GM23248 (cell line): Measurements from ENCODE around the gene EPOP. TPM values are rescaled to one million over a fixed set of nuclear protein-coding genes. Genes with fewer than 3 reads are reported as not detected.

Experiments
- DNase-seq: peaks from one replicate; pipeline ENCODE4 v3.0.0-alpha.2; 2015
- H2AFZ ChIP-seq: fragments of 200-600 bp; sonication (generic); 2 replicates; pipeline ENCODE4 v1.6.1; 2016; ENCODE audit warnings: antibody characterized with exemption
- H3F3A ChIP-seq: fragments of 200-600 bp; sonication (generic); 2 replicates; pipeline ENCODE4 v1.6.1; 2016; ENCODE audit warnings: mild to moderate bottlenecking, antibody characterized with exemption, mixed run types; ENCODE audit not compliant: insufficient read depth
- H3K27ac ChIP-seq: fragments of 200-600 bp; sonication (generic); 2 replicates; pipeline ENCODE4 v1.5.1; 2016; ENCODE audit warnings: mild to moderate bottlenecking
- H3K27me3 ChIP-seq: fragments of 200-600 bp; sonication (generic); replicated peaks from 2 replicates; pipeline ENCODE4 v1.6.1; 2016; ENCODE audit warnings: mild to moderate bottlenecking; ENCODE audit not compliant: insufficient read depth
- H3K36me3 ChIP-seq: fragments of 200-600 bp; sonication (generic); 2 replicates; pipeline ENCODE4 v1.6.1; 2016; ENCODE audit warnings: low read depth, mild to moderate bottlenecking
- H3K4me1 ChIP-seq: fragments of 200-600 bp; sonication (generic); 2 replicates; pipeline ENCODE4 v1.6.1; 2016; ENCODE audit warnings: mild to moderate bottlenecking; ENCODE audit not compliant: insufficient read depth
- H3K4me2 ChIP-seq: fragments of 200-600 bp; sonication (generic); one replicate; pipeline ENCODE4 v1.6.1; 2016; ENCODE audit warnings: mild to moderate bottlenecking; ENCODE audit not compliant: unreplicated experiment
- H3K4me3 ChIP-seq: fragments of 200-600 bp; sonication (generic); 2 replicates; pipeline ENCODE4 v1.5.1; 2016; ENCODE audit warnings: mild to moderate bottlenecking
- H3K79me2 ChIP-seq: fragments of 200-600 bp; sonication (generic); 2 replicates; pipeline ENCODE4 v1.6.1; 2016; ENCODE audit warnings: mild to moderate bottlenecking; ENCODE audit not compliant: insufficient read depth
- H3K9ac ChIP-seq: fragments of 200-600 bp; sonication (generic); 2 replicates; pipeline ENCODE4 v1.6.1; 2016; ENCODE audit warnings: mild to moderate bottlenecking
- H3K9me2 ChIP-seq: fragments of 200-600 bp; sonication (generic); 2 replicates; pipeline ENCODE4 v1.6.1; 2016; ENCODE audit warnings: mixed run types, mild to moderate bottlenecking, moderate library complexity; ENCODE audit not compliant: insufficient read depth
- H3K9me3 ChIP-seq: fragments of 200-600 bp; sonication (generic); one replicate; pipeline ENCODE4 v1.6.1; 2017; ENCODE audit warnings: low read depth
- H4K20me1 ChIP-seq: fragments of 200-600 bp; sonication (generic); 2 replicates; pipeline ENCODE4 v1.6.0; 2016; ENCODE audit not compliant: insufficient read depth
- EZH2 ChIP-seq: fragments of 200-600 bp; sonication (generic); IDR thresholded peaks from 2 replicates; pipeline ENCODE4 v1.6.1; 2018; ENCODE audit warnings: antibody characterized with exemption, mild to moderate bottlenecking; ENCODE audit not compliant: insufficient read depth, poor library complexity, severe bottlenecking
- EZH2phosphoT487 ChIP-seq: fragments of 200-600 bp; sonication (generic); IDR thresholded peaks from 2 replicates; pipeline ENCODE4 v1.6.1; 2018; ENCODE audit warnings: antibody characterized with exemption, moderate library complexity, mild to moderate bottlenecking, low read depth; ENCODE audit not compliant: insufficient read depth
- WGBS, 2 experiments: methylation state at CpG; one replicate each; pipeline ENCODE4 v1.1.6; 2015 to 2017; ENCODE audit warnings: low lambda C conversion rate in 2 of 2, low coverage in 1 of 2; ENCODE audit errors: missing lambda C conversion rate in 2 of 2; 5-methylcytosine and 5-hydroxymethylcytosine counted together
- in situ Hi-C: fragments of 300-500 bp; cut with MboI; formaldehyde crosslinking; loops from 2 replicates; pipeline ENCODE4 v1.15.0; 2020
- polyA plus RNA-seq: library from polyadenylated mRNA; unstranded; fragments of >200 nt; fragmentation: Nextera tagmentation; extraction: Ambion mirVana; gene quantifications from 2 replicates; pipeline ENCODE4 v1.2.1, GENCODE V29; 2016
- total RNA-seq: library from RNA; depleted of rRNA; stranded (reverse); fragments of >200 nt; shearing (Covaris generic); gene quantifications from 2 replicates; pipeline ENCODE4 v1.2.3, GENCODE V29; 2014

EPOP gene
- total and polyA plus RNA-seq, 2 experiments from 2014 or later: 1.2 to 4.3 TPM

DNA sequence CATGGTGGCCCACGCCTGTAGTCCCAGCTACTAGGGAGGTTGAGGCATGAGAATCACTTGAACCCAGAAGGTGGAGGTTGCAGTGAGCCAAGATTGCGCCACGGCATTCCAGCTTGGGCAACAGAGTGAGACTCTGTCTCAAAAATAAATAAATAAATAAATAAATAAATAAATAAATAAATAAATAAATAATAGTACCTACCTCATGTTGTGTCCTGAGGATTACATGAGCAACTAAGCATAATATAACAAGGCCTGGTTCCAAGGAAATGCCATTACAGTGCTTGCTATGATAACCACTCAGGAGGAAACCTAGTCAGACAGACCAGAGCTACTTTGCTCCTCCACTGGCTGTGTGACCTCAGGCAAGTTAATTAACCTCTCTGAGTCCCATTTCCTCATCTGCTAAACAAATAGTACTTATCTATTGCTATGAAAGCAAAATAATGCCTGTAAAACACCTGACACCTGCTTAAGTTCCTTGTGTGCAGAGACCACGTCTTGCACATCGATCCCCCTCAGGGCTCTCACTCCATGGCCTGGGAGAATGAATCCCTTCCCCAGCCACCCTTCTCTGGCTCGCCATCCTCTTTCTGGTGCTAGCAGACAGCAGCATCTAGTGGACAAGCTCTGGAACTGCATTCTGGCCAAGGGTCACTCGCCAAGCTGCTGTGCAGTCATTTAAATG, 7.5 kb downstream of the EPOP start:
- DNase-seq: peak; percentile 84
- WGBS, 2 experiments: 17 to 20% methylated on average over 7 of the region's 7 CpGs
- Histone ChIP-seq H2AFZ (no peak overlapping the region), H3K27ac (no peak overlapping the region), H4K20me1 (no peaks in the 10 kb centered on the region), H3F3A (no peaks in the 10 kb centered on the region), H3K4me1 (no peaks in the 10 kb centered on the region), H3K4me3 (no peak overlapping the region), H3K9me3 (no peaks in the 10 kb centered on the region), H3K9ac (no peak overlapping the region), H3K9me2 (no peaks in the 10 kb centered on the region), H3K36me3 (no peaks in the 10 kb centered on the region), H3K79me2 (no peaks in the 10 kb centered on the region), H3K27me3 (peaks cover 13% of the 10 kb centered on the region; the same call in 1 of the 2 replicates), H3K4me2 (no peak overlapping the region)
- in situ Hi-C loops: no loop called here
- no peak for TF ChIP-seq EZH2
- TF ChIP-seq EZH2phosphoT487: no peak

DNA sequence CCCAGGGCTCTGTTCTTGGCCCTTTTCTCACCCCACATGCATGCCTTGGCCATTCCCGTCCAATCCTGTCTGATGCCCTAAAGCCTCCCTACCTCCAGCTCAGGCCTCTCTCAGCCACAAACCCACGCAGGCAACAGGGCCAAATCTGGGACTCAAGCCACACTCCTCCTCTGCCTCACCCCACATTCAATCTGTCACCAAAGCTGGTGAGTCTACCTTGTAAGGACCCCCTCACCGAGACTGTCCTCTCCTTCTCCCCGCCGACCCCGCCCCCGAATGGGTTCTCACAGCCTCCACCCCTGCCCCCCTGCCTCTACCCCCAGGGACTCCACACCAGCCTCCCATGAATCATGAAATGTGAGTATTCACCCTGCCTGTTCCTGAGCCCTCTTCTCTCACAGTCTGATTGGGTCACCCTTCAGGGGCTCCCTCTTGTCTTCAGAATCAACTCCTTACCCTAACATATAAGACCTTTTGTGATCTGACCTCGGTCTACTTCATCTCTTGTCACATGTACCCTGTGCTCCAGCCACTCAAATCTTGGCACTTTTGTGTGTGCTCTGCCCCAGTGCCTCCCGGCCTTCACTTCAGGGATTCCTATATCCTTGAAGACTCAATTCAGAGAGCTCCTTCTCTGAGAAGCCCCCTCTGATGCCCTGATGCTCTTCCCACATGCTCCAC, 10.7 kb downstream of the EPOP start:
- in situ Hi-C loops: no loop called here
- Histone ChIP-seq H3K36me3 (no peaks in the 10 kb centered on the region), H3K79me2 (no peaks in the 10 kb centered on the region), H3K9ac (no peak overlapping the region), H3K4me1 (no peaks in the 10 kb centered on the region), H3K9me3 (no peaks in the 10 kb centered on the region), H3K9me2 (no peaks in the 10 kb centered on the region), H3F3A (no peaks in the 10 kb centered on the region), H3K4me2 (no peak overlapping the region), H4K20me1 (no peaks in the 10 kb centered on the region), H3K4me3 (no peak overlapping the region), H2AFZ (no peak overlapping the region), H3K27me3 (peaks cover 1% of the 10 kb centered on the region; the same call in 1 of the 2 replicates), H3K27ac (no peak overlapping the region)
- DNase-seq: no peak
- TF ChIP-seq EZH2phosphoT487 (no peak), EZH2 (no peak)
- 70 to 78% methylated on average over 8 to 9 of the region's 9 CpGs for WGBS, 2 experiments

DNA sequence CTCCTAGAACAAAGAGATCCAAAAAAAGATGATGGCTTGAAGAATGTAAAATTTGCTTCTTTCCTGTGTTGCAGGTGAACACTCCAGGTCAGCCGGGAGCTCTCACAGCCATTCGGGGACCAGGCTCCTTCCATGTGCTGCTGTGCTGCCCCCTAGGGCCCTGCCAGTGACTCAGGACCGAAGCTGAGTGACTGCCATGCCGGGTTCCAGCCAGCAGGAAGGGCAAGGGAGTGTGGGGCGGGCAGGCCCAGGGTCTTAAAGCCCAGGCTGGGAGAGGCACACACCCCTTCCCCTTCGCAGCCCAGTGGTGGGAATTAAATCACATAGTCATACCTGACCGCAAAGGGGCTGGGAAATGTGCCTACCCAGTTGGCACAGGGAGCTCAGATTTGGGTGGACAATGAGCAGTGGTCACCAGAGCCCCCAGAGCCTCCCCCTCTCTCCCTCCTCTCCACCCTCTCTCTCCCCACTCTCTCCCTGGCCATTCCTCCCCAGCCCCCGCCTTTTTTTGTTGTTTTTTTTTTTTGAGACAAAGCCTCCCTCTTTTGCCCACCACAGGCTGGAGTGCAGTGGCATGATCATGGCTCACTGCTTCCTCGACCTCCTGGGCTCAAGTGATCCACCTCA, 11.5 kb downstream of the EPOP start:
- Histone ChIP-seq H3K9me3 (no peaks in the 10 kb centered on the region), H3K36me3 (no peaks in the 10 kb centered on the region), H3K27me3 (no peaks in the 10 kb centered on the region), H3K9ac (no peak overlapping the region), H3K4me2 (no peak overlapping the region), H3K9me2 (no peaks in the 10 kb centered on the region), H4K20me1 (no peaks in the 10 kb centered on the region), H3F3A (no peaks in the 10 kb centered on the region), H3K4me3 (no peak overlapping the region), H3K27ac (no peak overlapping the region), H3K79me2 (no peaks in the 10 kb centered on the region), H3K4me1 (no peaks in the 10 kb centered on the region), H2AFZ (no peak overlapping the region)
- peak; percentile 66 for DNase-seq
- TF ChIP-seq EZH2 (no peak), EZH2phosphoT487 (no peak)
- in situ Hi-C loops: no loop called here
- WGBS, 2 experiments: 41 to 45% methylated on average over 9 of the region's 9 CpGs

DNA sequence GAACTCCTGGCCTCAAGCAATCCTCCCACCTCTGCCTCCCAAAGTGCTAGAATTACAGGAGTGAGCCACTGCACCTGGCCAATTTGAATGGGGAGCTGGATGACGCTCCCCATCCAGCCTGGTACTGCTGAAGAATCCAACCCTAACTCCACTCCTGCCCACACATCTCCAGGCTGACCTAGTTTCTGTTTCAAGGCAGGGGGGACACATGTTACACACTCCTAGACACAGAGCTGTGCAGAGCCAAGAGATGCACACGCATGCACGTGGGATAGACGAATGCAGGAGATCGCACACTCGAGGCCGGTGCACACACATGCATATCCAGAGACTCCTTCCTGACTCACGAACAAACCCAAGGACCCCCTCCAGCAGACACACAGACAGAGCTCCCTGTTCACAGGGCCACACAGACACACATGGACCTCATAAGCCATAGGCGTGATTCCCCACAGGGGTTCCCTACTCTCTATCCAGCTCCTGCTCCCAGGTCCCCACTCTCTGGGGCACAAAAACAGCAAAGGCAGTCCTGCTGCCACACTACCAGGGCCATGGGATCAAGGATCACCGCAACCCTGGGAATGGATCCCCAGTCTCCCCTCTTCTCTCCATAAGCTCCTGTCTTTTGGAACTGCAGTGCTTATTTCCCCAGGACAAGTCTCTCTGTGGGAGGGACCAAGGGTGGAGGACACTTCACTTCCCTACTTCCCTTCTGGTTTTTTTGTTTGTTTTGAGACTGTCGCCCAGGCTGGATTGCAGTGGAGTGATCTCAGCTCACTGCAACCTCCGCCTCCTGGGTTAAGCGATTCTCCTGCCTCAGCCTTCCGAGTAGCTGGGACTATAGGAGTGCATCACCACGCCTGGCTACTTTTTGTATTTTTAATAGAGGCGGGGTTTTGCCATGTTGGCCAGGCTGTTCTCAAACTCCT, 14.4 kb downstream of the EPOP start:
- peak; percentile 40 for DNase-seq
- in situ Hi-C loops: no loop called here
- TF ChIP-seq EZH2phosphoT487: no peak

More for the DNA sequence above, 14.4 kb downstream of the EPOP start:
- H3K4me3 ChIP-seq: no peak overlapping the region
- no peak overlapping the region for H3K4me2 ChIP-seq
- no peaks in the 10 kb centered on the region for H3F3A ChIP-seq
- H3K27ac ChIP-seq: no peak overlapping the region
- no peak overlapping the region for H3K9ac ChIP-seq
- H4K20me1 ChIP-seq: no peaks in the 10 kb centered on the region
- 0 out of 2 replicates have a peak, but pooled peaks cover 4% of the 10 kb centered on the region for H3K27me3 ChIP-seq
- H2AFZ ChIP-seq: peak overlapping the region; percentile 23; the same call in 1 of the 2 replicates
- WGBS, 2 experiments: 37 to 40% methylated on average over 16 of the region's 16 CpGs
- no peaks in the 10 kb centered on the region for H3K79me2 ChIP-seq
- no peaks in the 10 kb centered on the region for H3K9me2 ChIP-seq
- H3K36me3 ChIP-seq: no peaks in the 10 kb centered on the region
- H3K9me3 ChIP-seq: no peaks in the 10 kb centered on the region
- no peaks in the 10 kb centered on the region for H3K4me1 ChIP-seq
